ENCODE measurements around the gene GOLPH3L. TPM values are rescaled to one million over a fixed set of nuclear protein-coding genes. Genes with fewer than 3 reads are reported as not detected.
"Not testable (repeated sequence)": the region's sequence is repeated elsewhere in the genome, so short reads cannot be mapped to it uniquely, and the experiment has no call there.

The GOLPH3L gene
- total and polyA plus RNA-seq, 10 of the 15 experiments (the other 5 are each of a cell fraction or from before 2014, with no cell fraction given): 7.7 to 29.9 (median 19.2) TPM

DNA sequence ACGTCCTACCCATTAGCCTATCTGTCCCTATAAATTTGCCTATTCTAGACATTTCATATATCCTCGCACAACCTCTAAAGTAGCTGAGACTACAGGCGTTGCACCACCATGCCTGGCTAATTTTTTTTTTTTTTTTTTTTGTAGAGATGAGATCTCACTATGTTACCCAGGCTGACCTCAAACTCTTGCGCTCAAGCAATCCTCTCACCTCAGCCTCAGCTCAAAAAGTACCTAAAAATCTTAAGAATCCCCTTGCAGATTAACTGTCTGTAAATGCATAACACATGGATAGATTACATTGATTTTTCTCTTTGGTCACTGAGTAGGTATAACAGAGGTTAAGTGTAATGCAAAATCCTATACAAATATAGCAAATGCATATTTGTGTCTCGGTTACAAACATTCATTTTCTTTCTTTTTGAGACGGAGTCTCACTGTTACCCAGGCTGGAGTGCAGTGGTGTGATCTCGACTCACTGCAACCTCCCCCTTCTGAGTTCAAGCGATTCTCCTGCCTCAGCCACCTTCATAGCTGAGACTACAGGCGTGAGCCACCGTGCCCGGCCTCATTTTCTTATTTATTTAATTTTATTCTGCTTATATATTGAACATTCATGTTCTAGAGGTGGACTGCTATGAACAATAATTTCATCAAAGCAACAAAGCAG lies 21.4 kb upstream of the GOLPH3L start:
- no peak overlapping the region for H3K4me2 ChIP-seq (ENCODE audit: control insufficient read depth, insufficient read depth)
- no peaks in the 10 kb centered on the region; the same call in 2 of the 3 replicates for H3K9me3 ChIP-seq (replicated peaks; ENCODE audit: control insufficient read depth, insufficient read depth, low read length)
- ChIA-PET RAD21 (ENCODE audit: unreplicated experiment) (interaction anchor here (0.7 to 0.9 kb wide), 3 partner anchors 9 to 99 kb away, joined by 3 to 5 read pairs (median 3); no protein-coding TSS in a partner anchor), SMC1A (ENCODE audit: uncharacterized antibody, unreplicated experiment) (interaction anchor here (1.0 to 1.7 kb wide), 2 partner anchors 21 to 95 kb away, joined by 4 to 5 read pairs; partner anchors contain the start of gene GOLPH3L), CTCF (interaction anchor here (1.7 to 1.9 kb wide), 2 partner anchors 26 to 204 kb away, joined by 4 to 6 read pairs; no protein-coding TSS in a partner anchor), POLR2A (interaction anchor here (0.6 to 1.5 kb wide), 3 partner anchors 10 to 42 kb away, joined by 3 to 4 read pairs (median 3); partner anchors contain the start of gene GOLPH3L)
- H4K20me1 ChIP-seq (ENCODE audit: control insufficient read depth, insufficient read depth): no peaks in the 10 kb centered on the region
- no peak overlapping the region for H3K4me3 ChIP-seq
- no peak for DNase-seq (ENCODE audit: low read depth, low spot score)
- H3K9ac ChIP-seq (ENCODE audit: control insufficient read depth, insufficient read depth, low read length): no peak overlapping the region
- no peak for FAIRE-seq
- no peaks in the 10 kb centered on the region for H3K27me3 ChIP-seq (replicated peaks in 1 of 2; ENCODE audit: control insufficient read depth in 2 of 2, insufficient read depth in 2 of 2, low read length in 1 of 2)
- H3K79me2 ChIP-seq (ENCODE audit: control insufficient read depth, insufficient read depth, low read length): no peaks in the 10 kb centered on the region
- BruUV-seq (replicated peaks): no TSS peak
- H3K4me1 ChIP-seq (ENCODE audit: control insufficient read depth, insufficient read depth, low read length): no peaks in the 10 kb centered on the region
- no peak overlapping the region for H2AFZ ChIP-seq (ENCODE audit: control insufficient read depth, low read depth, low read length)
- no peak overlapping the region for H3K27ac ChIP-seq (ENCODE audit: control insufficient read depth, insufficient read depth)
- intact Hi-C loops (cut with micrococcal nuclease; ENCODE audit: unreplicated experiment) (no loop called here), in situ Hi-C loops (cut with MboI) (no loop called here)
- ATAC-seq: peak; percentile 75
- TF ChIP-seq MLLT1 (IDR thresholded peaks at IDR 0.05): no peak
- 0 out of 2 replicates have a peak, but pooled peaks have one; percentile 9 for TF ChIP-seq RUNX3 (IDR thresholded peaks at IDR 0.05; ENCODE audit: low read length)
- TF ChIP-seq ZNF274 (IDR thresholded peaks at IDR 0.05; ENCODE audit: insufficient read depth, insufficient read length): no peak
- TF ChIP-seq, protein P1, sequence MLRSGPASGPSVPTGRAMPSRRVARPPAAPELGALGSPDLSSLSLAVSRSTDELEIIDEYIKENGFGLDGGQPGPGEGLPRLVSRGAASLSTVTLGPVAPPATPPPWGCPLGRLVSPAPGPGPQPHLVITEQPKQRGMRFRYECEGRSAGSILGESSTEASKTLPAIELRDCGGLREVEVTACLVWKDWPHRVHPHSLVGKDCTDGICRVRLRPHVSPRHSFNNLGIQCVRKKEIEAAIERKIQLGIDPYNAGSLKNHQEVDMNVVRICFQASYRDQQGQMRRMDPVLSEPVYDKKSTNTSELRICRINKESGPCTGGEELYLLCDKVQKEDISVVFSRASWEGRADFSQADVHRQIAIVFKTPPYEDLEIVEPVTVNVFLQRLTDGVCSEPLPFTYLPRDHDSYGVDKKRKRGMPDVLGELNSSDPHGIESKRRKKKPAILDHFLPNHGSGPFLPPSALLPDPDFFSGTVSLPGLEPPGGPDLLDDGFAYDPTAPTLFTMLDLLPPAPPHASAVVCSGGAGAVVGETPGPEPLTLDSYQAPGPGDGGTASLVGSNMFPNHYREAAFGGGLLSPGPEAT (IDR thresholded peaks at IDR 0.05; ENCODE audit: low read depth): peak; percentile 40; the same call in 1 of the 2 replicates
- TF ChIP-seq STAT1 (conservative IDR thresholded peaks at IDR 0.05): no peak
- TF ChIP-seq CREB1 (IDR thresholded peaks at IDR 0.05; ENCODE audit: low read depth): no peak
- no peak for TF ChIP-seq LARP7 (IDR thresholded peaks at IDR 0.05)
- TF ChIP-seq ZNF384 (IDR thresholded peaks at IDR 0.05; ENCODE audit: borderline replicate concordance, low read depth, low read length): peak; percentile 77; the same call in 1 of the 2 replicates
- WGBS (ENCODE audit: insufficient coverage, insufficient replicate concordance, low lambda C conversion rate, missing lambda C conversion rate): 44% methylated on average over 11 of the region's 11 CpGs
- H3K36me3 ChIP-seq (ENCODE audit: control insufficient read depth in 2 of 2, insufficient read depth in 2 of 2, low read length in 1 of 2): no peaks in the 10 kb centered on the region

GRCh38 chr1:150709031-150709430 lies 12.1 kb upstream of the GOLPH3L start:
- POLR2A ChIA-PET: interaction anchor here (1.4 to 1.6 kb wide), 2 partner anchors 9 to 12 kb away, joined by 4 to 6 read pairs; partner anchors contain the start of gene GOLPH3L
- intact Hi-C loops (cut with micrococcal nuclease; ENCODE audit: unreplicated experiment); H3K9ac ChIP-seq (ENCODE audit: control insufficient read depth, insufficient read depth, low read length); DNase-seq (ENCODE audit: low read depth, low spot score); BruUV-seq (replicated peaks); H2AFZ ChIP-seq (ENCODE audit: control insufficient read depth, low read depth, low read length); H3K36me3 ChIP-seq (ENCODE audit: control insufficient read depth in 2 of 2, insufficient read depth in 2 of 2, low read length in 1 of 2); H3K4me1 ChIP-seq (ENCODE audit: control insufficient read depth, insufficient read depth, low read length); H3K27me3 ChIP-seq (replicated peaks in 1 of 2; ENCODE audit: control insufficient read depth in 2 of 2, insufficient read depth in 2 of 2, low read length in 1 of 2); H3K4me3 ChIP-seq; H3K9me3 ChIP-seq (replicated peaks; ENCODE audit: control insufficient read depth, insufficient read depth, low read length); H3K79me2 ChIP-seq (ENCODE audit: control insufficient read depth, insufficient read depth, low read length); in situ Hi-C loops (cut with MboI); H4K20me1 ChIP-seq (ENCODE audit: control insufficient read depth, insufficient read depth); FAIRE-seq; ATAC-seq; H3K27ac ChIP-seq (ENCODE audit: control insufficient read depth, insufficient read depth); H3K4me2 ChIP-seq (ENCODE audit: control insufficient read depth, insufficient read depth): not testable (repeated sequence)
- 100% methylated on average over 1 of the region's 1 CpG for WGBS (ENCODE audit: insufficient coverage, insufficient replicate concordance, low lambda C conversion rate, missing lambda C conversion rate)
- SMC1A ChIA-PET (ENCODE audit: uncharacterized antibody, unreplicated experiment): interaction anchor here (0.7 to 2.6 kb wide), 5 partner anchors 8 to 146 kb away, joined by 3 to 20 read pairs (median 3); partner anchors contain the start of genes ENSA and GOLPH3L
- CTCF ChIA-PET: interaction anchor here (0.8 to 2.7 kb wide), 3 partner anchors 12 to 161 kb away, joined by 3 to 18 read pairs (median 3); partner anchors contain the start of gene GOLPH3L
- RAD21 ChIA-PET (ENCODE audit: unreplicated experiment): interaction anchor here (0.8 to 1.7 kb wide), 7 partner anchors 9 to 146 kb away, joined by 3 to 9 read pairs (median 5); partner anchors contain the start of genes ENSA and GOLPH3L
